Stimulated activated CD4-positive, alpha-beta T cell treated with anti-CD3 and anti-CD28 coated beads, TNF-alpha, amount 100 ng/mL, for 4 hours (primary cell): ENCODE results near the gene COL25A1.
"Not testable (repeated sequence)": the region's sequence is repeated elsewhere in the genome, so short reads cannot be mapped to it uniquely, and the experiment has no call there.

Experiments used
- DNase-seq, 3 experiments: peaks; one replicate each; pipeline ENCODE4 v3.0.0-alpha.2; 2020; ENCODE audit warnings: low read depth in 3 of 3

Gene COL25A1

GRCh38 chr4:109125084-109125483 lies 177.4 kb downstream of the COL25A1 start:
- DNase-seq, result no peak

GRCh38 chr4:109123951-109124350 lies 178.5 kb downstream of the COL25A1 start:
- no peak for DNase-seq

GRCh38 chr4:109121561-109121960 lies 180.9 kb downstream of the COL25A1 start:
- DNase-seq, result no peak

GRCh38 chr4:109119852-109120251 lies 182.6 kb downstream of the COL25A1 start:
- no peak for DNase-seq

- no peak for DNase-seq
These were observed 183.8 kb downstream of the COL25A1 start for GRCh38 chr4:109118635-109119034.

- no peak for DNase-seq
These were observed 188.0 kb downstream of the COL25A1 start for GRCh38 chr4:109114501-109114900.

- DNase-seq, result no peak
These were observed 188.9 kb downstream of the COL25A1 start for GRCh38 chr4:109113521-109113920.

GRCh38 chr4:109111031-109111430 lies 191.4 kb downstream of the COL25A1 start:
- DNase-seq, result no peak

- not testable (repeated sequence) for DNase-seq
These were observed 194.2 kb downstream of the COL25A1 start for GRCh38 chr4:109108215-109108614.

- DNase-seq, result no peak
These were observed 208.4 kb downstream of the COL25A1 start for GRCh38 chr4:109094056-109094455.

GRCh38 chr4:109091727-109092409 lies 210.6 kb downstream of the COL25A1 start:
- DNase-seq, result no peak

- no peak for DNase-seq
These were observed 218.5 kb downstream of the COL25A1 start for GRCh38 chr4:109083911-109084310.

GRCh38 chr4:109079731-109080130 lies 222.7 kb downstream of the COL25A1 start:
- DNase-seq, result no peak

GRCh38 chr4:109079201-109079600 lies 223.3 kb downstream of the COL25A1 start:
- no peak for DNase-seq

GRCh38 chr4:109078724-109079123 lies 223.7 kb downstream of the COL25A1 start:
- no peak for DNase-seq

- DNase-seq, result no peak
These were observed 225.0 kb downstream of the COL25A1 start for GRCh38 chr4:109077505-109077904.

- DNase-seq, result not testable (repeated sequence)
These were observed 225.7 kb downstream of the COL25A1 start for GRCh38 chr4:109076709-109077108.

- DNase-seq, result no peak
These were observed 226.8 kb downstream of the COL25A1 start for GRCh38 chr4:109075621-109076020.

GRCh38 chr4:109072595-109072994 lies 229.9 kb downstream of the COL25A1 start:
- no peak for DNase-seq

- not testable (repeated sequence) for DNase-seq
These were observed 231.8 kb downstream of the COL25A1 start for GRCh38 chr4:109070677-109071076.

GRCh38 chr4:109067508-109068235 lies 234.8 kb downstream of the COL25A1 start:
- no peak for DNase-seq

GRCh38 chr4:109065006-109065405 lies 237.5 kb downstream of the COL25A1 start:
- no peak for DNase-seq

GRCh38 chr4:109053257-109053656 lies 249.2 kb downstream of the COL25A1 start:
- DNase-seq, result no peak
